Activated CD8-positive, alpha-beta T cell treated with anti-CD3 and anti-CD28 coated beads, Interleukin-2, amount 10 ng/mL, durations not matched to agents 7 days and 5 days (primary cell): ENCODE results near the gene NXPE2. TPM values are rescaled to one million over a fixed set of nuclear protein-coding genes. Genes with fewer than 3 reads are reported as not detected.

Source experiments
- total RNA-seq, 2 experiments: library from RNA; stranded (reverse); gene quantifications; one replicate each; pipeline ENCODE4 v1.2.3, GENCODE V29; 2021

NXPE2 gene
- total RNA-seq, 2 experiments from 2014 or later: not detected

Other genes with a start within 250 kb of the NXPE2 start
- gene REXO2, start 239.1 kb upstream of the NXPE2 start, total RNA-seq: 10 to 100 TPM; 56.6 to 60.7 TPM
- gene NXPE1, start 118.6 kb upstream of the NXPE2 start, total RNA-seq: not detected
- not detected for gene NXPE4, start 82.7 kb upstream of the NXPE2 start, total RNA-seq